Measurements from ENCODE around the gene TEDC2. TPM values are rescaled to one million over a fixed set of nuclear protein-coding genes. Genes with fewer than 3 reads are reported as not detected.

Gene TEDC2
- polyA plus RNA-seq, 1 donor from 2014 or later: 1.0 TPM

- Mint-ChIP-seq H3K4me3 (peak overlapping the region in 1 of 4 donors; percentile 73), H3K4me1 (peaks cover 7 to 12% (median 11%) of the 10 kb centered on the region in 3 donors), H3K9me3 (no peaks in the 10 kb centered on the region), H3K27me3 (peaks cover 2% of the 10 kb centered on the region), H3K27ac (no peak overlapping the region), H3K36me3 (peaks cover 5% of the 10 kb centered on the region)
Measured at GRCh38 chr16:2485811-2486507, 26.1 kb downstream of the TEDC2 start.

GRCh38 chr16:2486645-2487516 is 27.0 kb downstream of the TEDC2 start:
- Mint-ChIP-seq H3K4me1 (peaks cover 7 to 12% (median 11%) of the 10 kb centered on the region in 3 donors), H3K27ac (peak overlapping the region; percentile 15 to 89 (median 89)), H3K9me3 (no peaks in the 10 kb centered on the region), H3K4me3 (peak overlapping the region; percentile 0 to 73 (median 70)), H3K27me3 (peaks cover 2% of the 10 kb centered on the region), H3K36me3 (peaks cover 5% of the 10 kb centered on the region)

- peaks cover 7 to 12% (median 11%) of the 10 kb centered on the region in 3 donors for H3K4me1 Mint-ChIP-seq
- peaks cover 2% of the 10 kb centered on the region for H3K27me3 Mint-ChIP-seq
- H3K27ac Mint-ChIP-seq: peak overlapping the region; percentile 15 to 89 (median 89)
- no peaks in the 10 kb centered on the region for H3K9me3 Mint-ChIP-seq
- H3K36me3 Mint-ChIP-seq: peaks cover 5% of the 10 kb centered on the region
- H3K4me3 Mint-ChIP-seq: peak overlapping the region in 3 of 4 donors; percentile 0 to 73 (median 68)
Measured at GRCh38 chr16:2487517-2487842, 27.6 kb downstream of the TEDC2 start.

- no peaks in the 10 kb centered on the region for H3K9me3 Mint-ChIP-seq
- H3K27me3 Mint-ChIP-seq: peaks cover 2% of the 10 kb centered on the region
- H3K4me1 Mint-ChIP-seq: peaks cover 7 to 12% (median 11%) of the 10 kb centered on the region in 3 donors
- H3K27ac Mint-ChIP-seq: no peak overlapping the region
- H3K36me3 Mint-ChIP-seq: peaks cover 5% of the 10 kb centered on the region
- H3K4me3 Mint-ChIP-seq: peak overlapping the region in 1 of 4 donors; percentile 55
Measured at GRCh38 chr16:2487903-2488531, 28.1 kb downstream of the TEDC2 start.

- Mint-ChIP-seq H3K27me3 (peaks cover 2% of the 10 kb centered on the region), H3K4me3 (no peak overlapping the region), H3K27ac (no peak overlapping the region), H3K4me1 (peaks cover 7 to 12% (median 11%) of the 10 kb centered on the region in 3 donors), H3K36me3 (peaks cover 5% of the 10 kb centered on the region), H3K9me3 (no peaks in the 10 kb centered on the region)
Measured at GRCh38 chr16:2489581-2489980, 29.7 kb downstream of the TEDC2 start.

- Mint-ChIP-seq H3K9me3 (no peaks in the 10 kb centered on the region), H3K4me1 (peaks cover 7 to 11% (median 11%) of the 10 kb centered on the region in 3 donors), H3K36me3 (peaks cover 5% of the 10 kb centered on the region), H3K4me3 (no peak overlapping the region), H3K27ac (peak overlapping the region in 1 of 3 donors; percentile 53), H3K27me3 (peaks cover 2% of the 10 kb centered on the region)
Measured at GRCh38 chr16:2490190-2491105, 30.5 kb downstream of the TEDC2 start.

GRCh38 chr16:2492292-2492691 is 32.4 kb downstream of the TEDC2 start:
- Mint-ChIP-seq H3K4me3 (no peak overlapping the region), H3K27me3 (peaks cover under 1% of the 10 kb centered on the region), H3K9me3 (no peaks in the 10 kb centered on the region), H3K4me1 (peaks cover 2 to 3% (median 3%) of the 10 kb centered on the region in 3 donors), H3K36me3 (peaks cover 1% of the 10 kb centered on the region), H3K27ac (no peak overlapping the region)

GRCh38 chr16:2493605-2494004 is 33.7 kb downstream of the TEDC2 start:
- H3K4me1 Mint-ChIP-seq: peaks cover 0 to 2% (median 2%) of the 10 kb centered on the region in 3 donors
- H3K27ac Mint-ChIP-seq: no peak overlapping the region
- no peak overlapping the region for H3K4me3 Mint-ChIP-seq
- H3K27me3 Mint-ChIP-seq: no peaks in the 10 kb centered on the region
- no peaks in the 10 kb centered on the region for H3K9me3 Mint-ChIP-seq
- no peaks in the 10 kb centered on the region for H3K36me3 Mint-ChIP-seq

GRCh38 chr16:2494616-2495015 is 34.7 kb downstream of the TEDC2 start:
- Mint-ChIP-seq H3K4me3 (no peak overlapping the region), H3K9me3 (no peaks in the 10 kb centered on the region), H3K36me3 (no peaks in the 10 kb centered on the region)

GRCh38 chr16:2495041-2495440 is 35.1 kb downstream of the TEDC2 start:
- no peak overlapping the region for H3K27ac Mint-ChIP-seq
- no peaks in the 10 kb centered on the region for H3K36me3 Mint-ChIP-seq
- no peaks in the 10 kb centered on the region for H3K27me3 Mint-ChIP-seq
- H3K4me3 Mint-ChIP-seq: no peak overlapping the region
- H3K9me3 Mint-ChIP-seq: no peaks in the 10 kb centered on the region
- H3K4me1 Mint-ChIP-seq: peaks cover 0 to 2% (median 2%) of the 10 kb centered on the region in 3 donors

More at GRCh38 chr16:2494616-2495015, 34.7 kb downstream of the TEDC2 start:
- Mint-ChIP-seq H3K4me1 (peaks cover 0 to 2% (median 2%) of the 10 kb centered on the region in 3 donors), H3K27me3 (no peaks in the 10 kb centered on the region), H3K27ac (no peak overlapping the region)

GRCh38 chr16:2496223-2497115 is 36.6 kb downstream of the TEDC2 start:
- H3K27ac Mint-ChIP-seq: no peak overlapping the region
- H3K4me1 Mint-ChIP-seq: peaks cover 0 to 2% (median 2%) of the 10 kb centered on the region in 3 donors
- no peak overlapping the region for H3K4me3 Mint-ChIP-seq
- H3K9me3 Mint-ChIP-seq: no peaks in the 10 kb centered on the region
- no peaks in the 10 kb centered on the region for H3K27me3 Mint-ChIP-seq
- H3K36me3 Mint-ChIP-seq: no peaks in the 10 kb centered on the region

GRCh38 chr16:2497116-2497630 is 37.3 kb downstream of the TEDC2 start:
- Mint-ChIP-seq H3K4me3 (no peak overlapping the region), H3K4me1 (peaks cover 0 to 2% (median 2%) of the 10 kb centered on the region in 3 donors)

More at GRCh38 chr16:2497116-2497630, 37.3 kb downstream of the TEDC2 start:
- Mint-ChIP-seq H3K27me3 (no peaks in the 10 kb centered on the region), H3K9me3 (no peaks in the 10 kb centered on the region), H3K27ac (no peak overlapping the region), H3K36me3 (no peaks in the 10 kb centered on the region)

Measured in IgD-negative memory B cell (primary cell).